ENCODE measurements around the gene TTC7B. TPM values are rescaled to one million over a fixed set of nuclear protein-coding genes. Genes with fewer than 3 reads are reported as not detected.

TTC7B gene
- total and polyA plus RNA-seq, 2 donors (not counting 1 experiment from before 2014, with no cell fraction given) = 18.8 to 37.5 TPM

GRCh38 chr14:90551070-90551704, 265.0 kb downstream of the TTC7B start:
- no peaks in the 10 kb centered on the region for H3K79me2 ChIP-seq (ENCODE audit: control insufficient read depth, insufficient read depth, low read length)
- no peaks in the 10 kb centered on the region for H3K36me3 ChIP-seq (ENCODE audit: control insufficient read depth, insufficient read depth, low read length)
- H4K20me1 ChIP-seq (ENCODE audit: control insufficient read depth, extremely low read depth, insufficient read depth, low read length) = no peaks in the 10 kb centered on the region
- no peak overlapping the region for H3K4me2 ChIP-seq (ENCODE audit: extremely low read depth, insufficient read depth, low read length)
- H3K9ac ChIP-seq (ENCODE audit: insufficient read depth, low read length) = no peak overlapping the region
- no peak overlapping the region for H2AFZ ChIP-seq (ENCODE audit: low read length)
- H3K9me3 ChIP-seq (ENCODE audit: control insufficient read depth, insufficient read depth, low read depth, low read length) = no peaks in the 10 kb centered on the region
- H3K27me3 ChIP-seq (ENCODE audit: control insufficient read depth, insufficient read depth, low read length) = no peaks in the 10 kb centered on the region
- no peaks in the 10 kb centered on the region for H3K4me1 ChIP-seq (ENCODE audit: control insufficient read depth, extremely low read depth, insufficient read depth, low read length)
- H3K4me3 ChIP-seq (replicated peaks in 1 of 4; ENCODE audit: control extremely low read depth in 1 of 4, insufficient read depth in 1 of 4, low read depth in 3 of 4, low read length in 4 of 4) = no peak overlapping the region
- TF ChIP-seq CTCF (conservative IDR thresholded peaks at IDR 0.05 in 1 of 2, IDR thresholded peaks at IDR 0.05 in 1 of 2; ENCODE audit: low read depth in 1 of 2, low read length in 2 of 2) = no peak
- no peak for TF ChIP-seq EZH2 (IDR thresholded peaks at IDR 0.05; ENCODE audit: low read length, missing control alignments)
- DNase-seq (ENCODE audit: low read depth in 2 of 2) = peak; percentile 46 to 66
- H3K27ac ChIP-seq (ENCODE audit: insufficient read depth, low read length) = no peak overlapping the region

GRCh38 chr14:90549794-90550641, 266.2 kb downstream of the TTC7B start:
- no peak overlapping the region for H3K27ac ChIP-seq (ENCODE audit: insufficient read depth, low read length)
- no peaks in the 10 kb centered on the region for H3K36me3 ChIP-seq (ENCODE audit: control insufficient read depth, insufficient read depth, low read length)
- H3K9ac ChIP-seq (ENCODE audit: insufficient read depth, low read length) = no peak overlapping the region
- H3K27me3 ChIP-seq (ENCODE audit: control insufficient read depth, insufficient read depth, low read length) = no peaks in the 10 kb centered on the region
- H3K4me2 ChIP-seq (ENCODE audit: extremely low read depth, insufficient read depth, low read length) = no peak overlapping the region
- H3K9me3 ChIP-seq (ENCODE audit: control insufficient read depth, insufficient read depth, low read depth, low read length) = no peaks in the 10 kb centered on the region
- DNase-seq (ENCODE audit: low read depth in 2 of 2) = no peak
- no peaks in the 10 kb centered on the region for H3K4me1 ChIP-seq (ENCODE audit: control insufficient read depth, extremely low read depth, insufficient read depth, low read length)
- H3K79me2 ChIP-seq (ENCODE audit: control insufficient read depth, insufficient read depth, low read length) = no peaks in the 10 kb centered on the region
- H4K20me1 ChIP-seq (ENCODE audit: control insufficient read depth, extremely low read depth, insufficient read depth, low read length) = no peaks in the 10 kb centered on the region
- no peak overlapping the region for H3K4me3 ChIP-seq (replicated peaks in 1 of 4; ENCODE audit: control extremely low read depth in 1 of 4, insufficient read depth in 1 of 4, low read depth in 3 of 4, low read length in 4 of 4)
- no peak overlapping the region for H2AFZ ChIP-seq (ENCODE audit: low read length)
- TF ChIP-seq CTCF (conservative IDR thresholded peaks at IDR 0.05 in 1 of 2, IDR thresholded peaks at IDR 0.05 in 1 of 2; ENCODE audit: low read depth in 1 of 2, low read length in 2 of 2) (no peak), EZH2 (IDR thresholded peaks at IDR 0.05; ENCODE audit: low read length, missing control alignments) (no peak)

GRCh38 chr14:90548455-90548854, 267.8 kb downstream of the TTC7B start:
- H3K27me3 ChIP-seq (ENCODE audit: control insufficient read depth, insufficient read depth, low read length) = no peaks in the 10 kb centered on the region
- DNase-seq (ENCODE audit: low read depth in 2 of 2) = no peak
- H3K27ac ChIP-seq (ENCODE audit: insufficient read depth, low read length) = no peak overlapping the region
- H3K4me1 ChIP-seq (ENCODE audit: control insufficient read depth, extremely low read depth, insufficient read depth, low read length) = no peaks in the 10 kb centered on the region
- no peaks in the 10 kb centered on the region for H3K9me3 ChIP-seq (ENCODE audit: control insufficient read depth, insufficient read depth, low read depth, low read length)
- no peak for TF ChIP-seq EZH2 (IDR thresholded peaks at IDR 0.05; ENCODE audit: low read length, missing control alignments)
- H4K20me1 ChIP-seq (ENCODE audit: control insufficient read depth, extremely low read depth, insufficient read depth, low read length) = no peaks in the 10 kb centered on the region
- no peak overlapping the region for H2AFZ ChIP-seq (ENCODE audit: low read length)
- no peak overlapping the region for H3K4me3 ChIP-seq (replicated peaks in 1 of 4; ENCODE audit: control extremely low read depth in 1 of 4, insufficient read depth in 1 of 4, low read depth in 3 of 4, low read length in 4 of 4)
- no peaks in the 10 kb centered on the region for H3K79me2 ChIP-seq (ENCODE audit: control insufficient read depth, insufficient read depth, low read length)
- no peak overlapping the region for H3K9ac ChIP-seq (ENCODE audit: insufficient read depth, low read length)
- no peaks in the 10 kb centered on the region for H3K36me3 ChIP-seq (ENCODE audit: control insufficient read depth, insufficient read depth, low read length)
- no peak overlapping the region for H3K4me2 ChIP-seq (ENCODE audit: extremely low read depth, insufficient read depth, low read length)

Data from fibroblast of lung (primary cell).